NCI-H1694 treated with DMSO at 0.1 percent for 48 hours (cell line): ENCODE data around the gene UMAD1.
"Not testable (repeated sequence)": the region's sequence is repeated elsewhere in the genome, so short reads cannot be mapped to it uniquely, and the experiment has no call there.

Experiments
- DNase-seq: peaks from one replicate; lab custom pipeline; 2025; lab: John Stamatoyannopoulos, UW

The UMAD1 gene

DNA sequence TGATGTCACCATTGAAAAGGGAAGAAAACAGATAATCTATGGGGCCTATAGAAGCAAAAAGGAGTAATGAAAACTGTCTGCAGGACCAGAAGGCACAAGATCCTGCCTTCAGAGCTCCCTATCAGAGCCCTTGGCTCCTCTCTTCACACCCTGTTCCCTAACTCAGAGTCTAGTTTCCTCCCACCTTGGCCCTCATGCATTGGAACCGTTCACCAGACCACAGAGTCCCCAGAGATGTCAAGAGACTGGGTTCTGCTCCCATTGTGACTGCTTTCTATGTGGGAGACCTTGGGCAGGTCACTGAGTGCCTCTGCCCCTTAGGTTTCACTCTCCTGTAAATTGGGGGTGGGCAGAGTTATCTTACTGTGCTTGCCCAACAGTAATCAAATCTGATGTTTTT, 158.0 kb downstream of the UMAD1 start:
- DNase-seq = no peak

DNA sequence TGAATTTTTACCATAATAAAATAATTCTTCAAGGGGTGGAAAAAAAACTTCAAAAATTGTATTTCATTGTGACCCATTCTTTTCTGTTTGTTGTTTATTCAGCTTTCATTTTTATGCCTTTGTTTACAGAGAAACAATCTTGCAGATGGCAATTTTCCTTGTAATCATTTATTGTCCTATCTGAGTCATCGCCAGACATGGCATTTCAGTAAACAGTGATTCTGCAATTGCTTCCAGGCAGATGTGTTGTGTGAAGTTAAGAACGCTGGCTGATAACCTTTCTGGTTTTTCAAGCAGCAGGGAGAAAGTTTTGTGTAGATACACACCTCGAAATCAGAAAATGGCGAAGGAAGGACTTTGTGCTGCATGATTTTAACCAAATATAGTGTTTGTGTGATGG, 158.6 kb downstream of the UMAD1 start:
- peak; percentile 14 for DNase-seq

DNA sequence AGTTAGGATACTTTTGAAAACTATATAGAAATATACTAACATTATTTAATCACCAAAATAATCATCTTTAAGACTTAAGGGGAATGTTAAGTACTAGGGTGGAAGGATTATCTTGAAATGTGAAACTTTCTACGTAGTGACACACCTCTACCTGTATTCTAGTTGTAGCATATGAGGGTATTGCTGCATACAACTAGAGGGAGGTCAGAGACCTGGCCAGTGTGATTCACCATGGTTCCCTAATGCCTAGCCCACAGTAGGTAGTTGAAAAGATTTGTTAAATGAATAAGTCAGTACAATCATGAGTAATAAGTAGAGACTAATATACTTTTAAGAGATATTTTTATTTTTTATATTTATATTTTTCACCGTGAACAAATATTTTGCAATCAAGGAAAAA, 162.0 kb downstream of the UMAD1 start:
- DNase-seq = no peak

DNA sequence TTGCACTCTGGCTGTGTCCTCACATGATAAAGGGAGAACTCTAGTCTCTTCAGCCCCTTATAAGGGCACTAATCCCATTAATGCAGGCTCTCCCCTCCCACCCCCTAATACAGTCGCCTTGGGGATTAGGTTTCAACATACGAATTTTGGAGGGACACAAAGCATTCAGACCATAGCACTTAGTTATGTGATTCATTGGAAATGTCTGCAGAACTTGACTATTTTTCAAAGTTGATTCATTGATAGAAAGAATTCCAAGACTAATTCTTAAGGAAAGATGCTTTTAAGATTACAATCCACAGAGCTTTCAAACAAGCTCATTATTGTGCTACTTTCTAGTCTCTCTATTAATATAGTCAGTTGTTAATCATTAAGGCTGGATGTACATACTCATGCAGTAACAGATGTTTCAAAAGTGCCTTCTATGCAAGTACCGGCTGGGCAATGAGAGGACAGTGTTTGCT, 163.2 kb downstream of the UMAD1 start:
- no peak for DNase-seq

DNA sequence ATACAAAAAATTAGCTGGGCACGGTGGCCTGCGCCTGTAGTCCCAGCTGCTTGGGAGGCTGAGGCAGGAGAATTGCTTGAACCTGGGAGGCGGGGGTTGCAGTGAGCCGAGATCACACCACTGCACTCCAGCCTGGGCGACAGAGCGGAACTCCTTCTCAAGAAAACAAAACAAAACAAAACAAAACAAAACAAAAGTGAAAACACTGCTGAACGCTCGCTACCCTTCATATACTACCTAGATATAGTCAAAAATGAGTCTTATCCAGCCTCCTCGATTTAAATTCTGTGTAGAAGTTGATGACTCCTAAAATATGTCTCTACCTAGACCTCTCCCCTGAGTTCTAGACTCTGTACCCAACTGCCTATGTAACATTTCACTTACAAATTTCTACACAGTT, 164.3 kb downstream of the UMAD1 start:
- DNase-seq = not testable (repeated sequence)

DNA sequence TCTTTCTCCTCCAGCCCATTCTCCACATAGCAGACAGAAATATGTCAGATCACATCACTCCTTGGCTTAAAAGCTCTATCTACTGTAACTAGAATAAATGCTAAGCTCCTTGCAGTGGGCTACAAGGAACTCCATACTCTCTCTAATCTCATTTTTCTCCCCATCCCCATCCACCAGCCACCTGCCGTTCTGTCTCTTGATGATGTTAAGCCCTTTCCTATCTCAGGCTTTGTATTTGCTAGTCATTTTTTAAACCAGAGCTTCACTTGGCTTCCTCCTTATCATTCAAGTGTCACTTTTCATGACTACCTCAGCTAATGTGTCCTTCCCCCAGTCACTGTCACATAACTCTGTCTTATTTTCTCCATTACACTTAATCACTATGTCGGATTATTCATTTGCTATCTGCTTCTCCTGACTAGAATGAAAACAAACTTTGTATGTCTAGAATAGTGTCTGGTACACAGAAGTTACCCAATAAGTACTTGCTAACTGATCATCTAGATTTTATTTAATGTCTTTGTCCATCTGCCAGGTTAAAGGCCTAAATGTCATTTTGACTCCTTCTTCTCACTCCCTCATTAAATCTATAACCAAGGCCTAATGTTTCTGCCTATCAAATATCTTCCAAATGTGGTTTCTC, 165.1 kb downstream of the UMAD1 start:
- DNase-seq = no peak

DNA sequence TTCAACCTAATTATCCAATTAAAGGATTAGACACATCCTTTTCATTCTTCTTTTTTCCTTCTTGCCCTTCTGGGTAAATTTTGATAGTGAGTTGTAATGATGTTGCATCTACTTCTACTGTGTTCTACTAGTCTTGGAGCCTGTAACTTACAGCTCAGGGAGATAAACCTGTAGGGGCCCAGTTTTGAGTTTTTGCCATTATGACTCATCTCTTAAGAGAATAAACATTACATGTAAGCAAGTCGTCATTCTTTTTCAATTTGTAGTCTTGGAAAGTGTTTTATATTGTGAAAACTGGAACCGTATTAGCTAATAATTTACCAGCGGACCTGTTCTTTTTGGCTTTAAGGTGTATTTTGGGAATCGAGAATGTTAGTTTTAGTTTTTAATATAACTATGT, 167.6 kb downstream of the UMAD1 start:
- DNase-seq = peak; percentile 21

DNA sequence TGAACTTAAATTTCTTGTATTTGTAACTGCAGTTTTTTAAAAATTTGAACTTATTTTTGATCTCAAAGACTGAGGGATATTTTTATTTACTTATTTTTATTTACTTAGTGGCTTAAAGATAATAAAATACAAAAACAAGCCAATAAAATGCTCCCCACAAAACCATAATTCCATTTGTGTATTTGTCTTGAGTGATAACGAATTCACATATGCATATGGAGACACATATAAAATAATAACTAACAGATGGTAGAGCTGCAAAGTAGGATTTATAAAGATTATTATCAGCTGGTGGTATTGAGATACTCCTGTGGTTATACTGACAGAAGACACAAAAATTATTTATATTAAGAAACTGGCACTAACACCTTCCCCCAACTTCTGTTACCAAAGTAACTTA, 168.1 kb downstream of the UMAD1 start:
- peak; percentile 64 for DNase-seq

DNA sequence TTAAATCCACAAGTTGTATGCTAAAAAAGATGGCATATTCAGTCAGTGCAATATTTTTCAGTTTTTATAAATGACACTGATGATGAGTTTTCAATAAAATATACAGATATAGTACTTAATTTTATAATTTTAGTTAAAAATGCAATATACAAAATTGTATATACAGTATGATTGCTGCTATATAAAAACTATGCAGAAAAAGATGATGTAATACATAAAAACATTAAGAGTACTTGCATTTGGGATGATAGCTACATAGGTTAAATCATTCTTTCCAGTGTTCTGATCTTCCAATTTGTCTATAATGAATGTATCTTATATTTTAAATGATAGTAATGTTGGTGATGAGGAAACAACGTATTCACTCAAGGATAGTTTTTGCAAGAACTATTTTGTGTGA, 169.8 kb downstream of the UMAD1 start:
- DNase-seq = no peak

DNA sequence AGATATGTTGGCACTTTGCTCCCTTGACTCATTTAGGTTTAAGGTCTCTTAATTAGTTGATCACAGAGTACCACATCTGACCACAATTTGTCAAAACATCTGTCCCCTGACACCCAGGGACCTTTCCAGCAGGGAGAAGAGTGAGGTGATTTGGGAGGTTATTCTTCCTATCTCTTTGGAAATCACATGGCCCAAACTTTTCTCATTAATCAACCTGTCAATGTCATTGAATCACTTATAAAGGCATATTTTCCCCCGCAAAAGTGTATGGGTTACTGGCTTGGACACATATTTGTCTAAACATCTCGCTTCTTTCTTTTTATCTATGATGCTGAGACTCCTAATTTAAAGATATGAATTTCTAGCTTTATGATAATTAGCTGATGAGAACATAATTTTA, 170.3 kb downstream of the UMAD1 start:
- DNase-seq = no peak

DNA sequence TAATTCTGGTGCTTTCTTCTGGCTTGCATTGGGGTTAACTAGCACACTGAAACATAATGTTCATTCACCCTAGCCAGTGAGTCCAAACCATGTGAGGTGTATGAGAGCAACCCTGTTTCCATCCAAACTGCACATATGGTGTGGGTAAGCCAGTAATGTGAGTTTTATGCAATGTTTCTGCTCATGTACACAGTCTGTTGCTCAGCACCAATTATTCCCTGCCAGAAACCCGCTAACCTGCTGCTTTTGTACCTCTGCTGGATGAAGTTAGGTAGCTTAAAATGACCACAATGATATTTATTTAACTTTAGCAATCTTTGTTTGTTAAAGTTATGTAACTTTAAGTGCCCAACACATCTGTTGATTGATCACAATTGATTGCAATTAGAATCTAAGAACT, 171.6 kb downstream of the UMAD1 start:
- peak; percentile 98 for DNase-seq

DNA sequence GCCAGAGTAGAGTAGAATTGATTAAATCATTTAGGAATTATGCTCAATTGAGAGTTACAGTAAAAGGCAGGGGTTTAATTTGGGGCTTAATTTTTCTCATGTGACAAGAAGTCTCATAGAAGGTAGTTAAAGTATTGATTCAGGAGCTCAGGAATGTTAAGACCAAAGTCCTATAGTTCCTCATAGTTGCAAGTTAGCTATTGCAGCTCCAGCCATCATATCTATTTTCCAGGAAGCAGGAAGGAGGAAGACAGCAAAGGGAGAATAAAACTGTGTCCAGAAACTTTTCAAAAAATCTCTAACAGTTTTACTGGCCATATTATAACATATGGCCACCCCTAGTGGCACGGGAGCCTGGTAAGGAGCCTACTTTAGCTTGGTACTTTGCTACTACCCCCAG, 174.8 kb downstream of the UMAD1 start:
- DNase-seq = no peak

DNA sequence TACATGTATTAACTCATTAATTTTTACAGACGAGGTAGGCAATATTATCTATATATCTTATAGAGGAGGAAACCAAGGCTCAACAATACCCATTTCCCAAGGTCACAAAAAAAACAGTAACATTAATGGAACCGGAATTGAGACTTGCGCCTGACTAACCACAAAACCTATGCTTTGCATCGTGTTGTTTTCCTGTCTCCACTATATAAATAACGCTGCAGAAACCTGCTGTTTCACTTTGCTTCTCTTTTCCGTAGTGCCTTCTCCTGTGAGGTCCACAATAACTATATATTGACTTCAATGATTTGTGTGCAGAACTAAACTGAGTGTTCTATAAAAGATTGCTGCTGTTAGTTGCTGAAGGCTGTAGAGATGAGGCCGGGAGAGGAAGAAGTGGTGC, 175.5 kb downstream of the UMAD1 start:
- no peak for DNase-seq

DNA sequence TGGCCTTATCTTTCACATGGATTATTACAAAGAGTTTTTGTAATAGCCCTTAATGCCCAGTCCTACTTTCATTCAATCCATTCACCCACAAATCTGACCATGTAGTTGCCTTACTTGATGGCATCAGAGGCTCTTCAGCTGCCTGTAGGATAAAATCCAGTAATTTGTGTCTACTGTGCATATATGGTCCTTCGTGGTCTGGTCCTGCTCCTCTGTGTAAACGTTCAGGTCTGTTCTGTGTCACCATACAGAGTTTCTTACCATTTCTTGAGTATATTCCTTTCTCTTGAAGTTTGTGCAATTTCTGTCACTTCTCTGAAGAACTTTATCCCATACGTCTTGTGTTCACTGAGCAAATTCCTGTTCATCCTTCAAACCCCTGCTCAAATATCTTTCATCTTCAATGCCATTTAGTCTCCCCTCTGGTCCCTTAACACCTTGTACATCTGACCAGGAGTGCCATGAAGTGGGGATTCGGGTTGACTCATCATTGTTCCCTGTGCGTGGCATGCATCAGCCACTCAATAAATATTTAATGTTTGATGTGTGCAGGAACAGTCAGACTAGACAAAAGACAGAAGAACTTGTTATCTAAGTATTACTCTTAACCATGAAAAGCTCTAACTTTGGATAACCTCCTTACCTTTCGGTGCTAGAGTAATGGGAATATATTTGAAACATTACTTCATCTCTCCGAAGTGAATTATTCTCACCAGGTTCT, 176.4 kb downstream of the UMAD1 start:
- DNase-seq = no peak

DNA sequence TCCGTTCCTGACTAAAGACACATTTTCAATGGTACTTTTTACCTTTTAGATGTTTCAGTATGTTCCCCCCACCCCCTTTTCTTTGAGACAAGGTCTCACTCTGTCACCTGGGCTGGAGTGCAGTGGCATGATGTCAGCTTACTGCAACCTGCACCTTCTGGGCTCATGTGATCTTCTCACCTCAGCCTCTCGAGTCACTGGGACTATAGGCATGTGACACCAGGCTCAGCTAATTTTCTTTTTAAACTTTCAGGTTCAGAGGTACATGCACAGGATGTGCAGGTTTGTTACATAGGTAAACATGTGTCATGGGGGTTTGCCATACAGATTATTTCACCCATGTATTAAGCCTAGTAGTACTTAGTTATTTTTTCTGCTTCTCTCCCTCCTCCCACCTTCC, 177.2 kb downstream of the UMAD1 start:
- DNase-seq = no peak

DNA sequence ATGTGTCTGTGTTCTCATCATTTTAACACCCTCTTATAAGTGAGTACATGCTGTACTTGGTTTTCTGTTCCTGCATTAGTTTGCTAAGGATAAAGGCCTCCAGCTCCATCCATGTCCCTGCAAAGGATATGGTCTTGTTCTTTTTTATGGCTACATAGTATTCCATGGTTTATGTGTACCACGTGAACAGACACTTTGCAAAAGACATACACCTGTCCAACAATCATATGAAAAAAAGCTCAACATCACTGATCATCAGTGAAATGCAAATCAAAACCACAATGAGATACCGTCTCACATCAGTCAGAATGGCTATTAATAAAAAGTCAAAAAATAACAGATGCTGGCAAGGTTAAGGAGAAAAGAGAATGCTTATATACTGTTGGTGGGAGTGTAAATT, 177.6 kb downstream of the UMAD1 start:
- not testable (repeated sequence) for DNase-seq

DNA sequence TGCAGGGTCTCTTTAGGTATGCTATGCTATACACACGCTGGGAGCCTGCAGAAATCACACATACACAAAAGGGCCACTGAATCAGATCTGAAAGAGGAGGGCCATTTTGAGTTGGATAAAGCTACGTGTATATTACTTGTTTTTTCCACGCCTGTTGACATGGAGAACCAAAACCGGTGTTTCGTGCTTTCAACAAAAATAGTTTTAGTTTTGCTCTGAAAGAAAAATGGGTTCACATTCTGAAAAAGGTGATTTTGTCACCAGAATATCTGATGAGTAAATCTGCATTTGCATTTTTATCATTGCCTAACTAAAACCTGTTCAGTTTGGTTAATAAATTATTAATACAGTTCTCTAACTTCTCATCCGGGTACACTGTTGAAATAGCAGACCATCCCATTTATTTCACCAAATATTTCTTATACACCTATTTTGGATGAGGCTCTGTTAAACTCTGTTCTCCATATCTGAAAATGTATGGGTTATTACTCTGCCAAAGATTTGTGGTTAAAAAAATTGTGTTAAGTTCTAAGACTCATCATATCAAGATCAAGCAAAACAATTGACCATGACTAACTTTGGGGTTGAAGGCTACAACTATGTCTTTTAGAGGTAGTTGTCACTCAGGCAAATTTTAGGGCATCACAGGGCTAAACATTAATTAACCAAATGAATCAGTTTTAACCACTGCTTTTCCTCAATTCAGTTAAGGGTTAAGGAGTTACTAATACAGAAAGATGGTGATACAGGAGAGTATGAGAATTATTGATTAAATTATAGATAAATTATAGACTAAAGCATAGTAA, 179.1 kb downstream of the UMAD1 start:
- no peak for DNase-seq

DNA sequence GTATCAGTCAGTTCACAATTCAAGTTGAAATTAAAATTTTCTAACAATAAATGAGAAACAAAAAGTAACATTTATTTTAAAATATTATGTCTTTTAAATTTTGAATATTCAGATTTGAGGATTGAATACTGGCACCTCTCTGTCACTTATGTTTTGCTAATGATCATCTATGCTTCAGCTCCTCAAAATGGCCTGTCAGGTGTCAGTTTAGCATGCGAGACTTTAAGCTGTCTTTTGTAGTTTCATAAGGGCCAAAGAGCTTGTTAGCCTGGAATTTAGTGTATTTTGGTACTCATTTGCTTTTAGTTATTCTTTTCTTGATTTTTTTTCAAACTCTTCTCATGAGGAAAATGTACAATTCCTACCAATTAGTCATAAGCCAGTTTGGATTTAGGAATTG, 179.9 kb downstream of the UMAD1 start:
- DNase-seq = no peak

DNA sequence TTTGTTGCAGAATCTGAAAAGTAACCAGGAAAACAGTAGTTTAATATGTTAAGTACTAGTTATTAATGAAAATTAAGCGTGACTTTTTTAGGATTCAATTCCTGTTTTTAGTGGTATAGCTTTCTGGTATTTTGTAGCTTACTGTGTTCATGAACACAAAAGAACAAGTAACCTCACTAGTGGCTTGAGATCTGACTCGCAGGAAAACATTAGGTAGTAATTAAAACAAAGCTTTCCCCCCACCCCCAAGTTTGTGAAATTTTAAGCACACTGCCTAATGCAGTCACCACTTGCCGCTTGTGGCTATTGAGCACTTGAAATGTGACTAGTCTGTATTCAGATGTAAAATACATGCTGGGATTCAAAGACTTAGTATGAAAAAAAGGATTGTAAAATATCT, 180.4 kb downstream of the UMAD1 start:
- DNase-seq = no peak

DNA sequence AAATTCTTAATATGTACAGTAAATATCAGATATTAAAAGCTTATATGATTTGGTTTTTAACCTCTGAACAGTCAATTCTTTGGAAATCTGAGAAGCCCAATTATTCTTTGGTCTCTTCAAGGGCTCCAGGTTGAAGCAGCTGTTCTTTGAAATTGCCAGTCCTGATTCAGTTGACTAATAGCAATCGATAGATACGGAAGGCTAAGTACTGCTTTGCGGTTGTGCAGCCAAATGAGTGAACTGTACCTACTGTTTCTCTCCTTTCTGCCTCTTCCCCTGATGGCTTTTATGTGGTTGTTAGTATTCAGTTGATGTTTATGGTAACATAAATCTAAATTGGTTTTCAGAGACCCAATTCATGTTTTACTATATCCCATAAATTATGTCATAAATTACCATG, 181.0 kb downstream of the UMAD1 start:
- no peak for DNase-seq

DNA sequence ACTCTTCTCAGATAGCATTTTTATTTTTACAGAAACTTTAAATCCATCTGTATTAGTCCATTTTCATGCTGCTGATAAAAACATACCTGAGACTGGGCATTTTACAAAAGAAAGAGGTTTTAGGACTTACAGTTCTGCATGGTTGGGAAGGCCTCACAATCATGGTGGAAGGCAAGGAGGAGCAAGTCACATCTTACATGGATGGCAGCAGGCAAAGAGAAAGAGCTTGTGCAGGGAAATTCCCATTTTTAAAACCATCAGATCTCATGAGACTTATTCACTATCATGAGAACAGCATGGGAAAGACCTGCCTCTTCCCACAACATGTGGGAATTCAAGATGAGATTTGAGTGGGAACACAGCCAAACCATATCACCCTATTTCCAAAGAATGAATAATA, 184.7 kb downstream of the UMAD1 start:
- not testable (repeated sequence) for DNase-seq

DNA sequence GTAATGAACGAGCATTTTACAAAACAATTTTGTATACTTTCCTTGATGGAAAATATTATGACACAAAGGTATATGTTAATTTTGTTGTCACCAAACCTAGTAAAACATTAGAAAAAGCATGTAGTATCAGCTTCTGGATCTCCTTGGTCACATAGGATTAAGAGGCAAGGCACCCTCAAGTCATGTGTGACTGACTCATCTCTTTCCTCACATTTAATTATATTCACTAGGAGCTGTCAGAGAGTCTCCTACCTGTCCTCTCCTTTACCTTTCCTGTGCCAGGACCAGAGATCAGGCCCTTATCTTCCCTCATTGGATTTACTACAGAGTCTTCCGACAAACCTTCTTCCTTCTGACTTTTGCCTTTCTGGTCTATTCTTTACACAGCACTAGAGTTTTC, 189.1 kb downstream of the UMAD1 start:
- DNase-seq = no peak
